K562 (cell line): ENCODE data around the gene TRDMT1. TPM values are rescaled to one million over a fixed set of nuclear protein-coding genes. Genes with fewer than 3 reads are reported as not detected.

Experiments used
- ARID1B ChIP-seq: fragments of 450-650 bp; IDR thresholded peaks from 2 replicates; pipeline ENCODE4 v1.6.1; 2016; ENCODE audit warnings: antibody characterized with exemption, mild to moderate bottlenecking, inconsistent platforms
- BACH1 ChIP-seq: fragments of 200-800 bp; sonication (Bioruptor generic); IDR thresholded peaks from 2 replicates; pipeline ENCODE4 v1.6.1; 2016; ENCODE audit warnings: missing genetic modification characterization, missing compliant biosample characterization
- BHLHE40 ChIP-seq: IDR thresholded peaks from 2 replicates; pipeline ENCODE4 v1.6.1; 2011; ENCODE audit warnings: low read length, improper control_type of control experiment
- CBFA2T3 ChIP-seq: fragments of 450-650 bp; IDR thresholded peaks from 2 replicates; pipeline ENCODE4 v1.6.1; 2017
- KAT8 ChIP-seq: fragments of 450-650 bp; IDR thresholded peaks from 2 replicates; pipeline ENCODE4 v1.6.1; 2016; ENCODE audit warnings: low read depth, mild to moderate bottlenecking
- KLF13 ChIP-seq: fragments of 450-650 bp; IDR thresholded peaks from 2 replicates; pipeline ENCODE4 v1.6.1; 2016; ENCODE audit warnings: missing genetic modification characterization, low read depth, mild to moderate bottlenecking, missing compliant biosample characterization, moderate library complexity, borderline replicate concordance
- MLLT1 ChIP-seq, 2 experiments: fragments of 450-650 bp; IDR thresholded peaks; 2 replicates each; pipeline ENCODE4 v1.6.1; 2016
- MYC ChIP-seq, 2 experiments: fragments of 250-450 bp in 1 of 2; sonication (Bioruptor Pico) in 1 of 2; IDR thresholded peaks; 2 replicates each; pipeline versions ENCODE4 v1.5.1 to v1.6.1; 2012 to 2021; ENCODE audit warnings: low read depth in 2 of 2, borderline replicate concordance in 1 of 2, improper control_type of control experiment in 1 of 2, low read length in 1 of 2, mild to moderate bottlenecking in 1 of 2, moderate library complexity in 1 of 2
- NCOA4 ChIP-seq: fragments of 450-650 bp; IDR thresholded peaks from 2 replicates; pipeline ENCODE4 v1.6.1; 2018; ENCODE audit warnings: mild to moderate bottlenecking; ENCODE audit not compliant: partially characterized antibody
- NFE2L1 ChIP-seq: fragments of 450-650 bp; IDR thresholded peaks from 2 replicates; pipeline ENCODE4 v1.6.1; 2016; ENCODE audit warnings: missing genetic modification characterization, low read depth, mild to moderate bottlenecking, missing compliant biosample characterization, moderate library complexity, borderline replicate concordance
- POLR2H ChIP-seq: IDR thresholded peaks from 2 replicates; pipeline ENCODE4 v1.6.1; 2016; ENCODE audit warnings: missing genetic modification characterization, low read depth, mild to moderate bottlenecking, control low read depth, missing compliant biosample characterization, moderate library complexity
- PPARD ChIP-seq: fragments of 250-450 bp; sonication (Bioruptor Pico); IDR thresholded peaks from 2 replicates; pipeline ENCODE4 v1.8.0; 2022; ENCODE audit warnings: inconsistent platforms, mild to moderate bottlenecking, moderate library complexity
- PRMT5 ChIP-seq: sonication (generic); formaldehyde crosslinking; IDR thresholded peaks from 2 replicates; pipeline ENCODE4 v1.5.0; 2020; ENCODE audit warnings: missing genetic modification reagents
- PTBP1 ChIP-seq: fragments of 200-400 bp; formaldehyde crosslinking; IDR thresholded peaks from 2 replicates; pipeline ENCODE4 v1.6.1; 2017; ENCODE audit warnings: low read depth, low read length
- PYGO2 ChIP-seq: fragments of 450-650 bp; IDR thresholded peaks from 2 replicates; pipeline ENCODE4 v1.6.1; 2016; ENCODE audit warnings: mild to moderate bottlenecking, missing genetic modification characterization, moderate library complexity, missing compliant biosample characterization
- RAD21 ChIP-seq, 2 experiments: fragments of 250-450 bp in 1 of 2; fragments of 450-650 bp in 1 of 2; sonication (Bioruptor Pico) in 1 of 2; formaldehyde crosslinking in 1 of 2; IDR thresholded peaks in 1 of 2; conservative IDR thresholded peaks in 1 of 2; 2 replicates each; pipeline versions ENCODE4 v1.4.0 to v1.8.0; 2020 to 2022; ENCODE audit warnings: mild to moderate bottlenecking in 2 of 2, moderate library complexity in 1 of 2
- RB1 ChIP-seq: fragments of 450-650 bp; IDR thresholded peaks from 2 replicates; pipeline ENCODE4 v1.6.1; 2017; ENCODE audit warnings: low read depth, mild to moderate bottlenecking
- TAL1 ChIP-seq: fragments of 450-650 bp; IDR thresholded peaks from 2 replicates; pipeline ENCODE4 v1.6.1; 2016; ENCODE audit warnings: mild to moderate bottlenecking
- TBL1XR1 ChIP-seq, 2 experiments: IDR thresholded peaks; 2 replicates each; pipeline ENCODE4 v1.6.1; 2012; ENCODE audit warnings: improper control_type of control experiment in 2 of 2, low read length in 2 of 2, mild to moderate bottlenecking in 1 of 2
- TCF7 ChIP-seq: sonication (generic); IDR thresholded peaks from 2 replicates; pipeline ENCODE4 v1.6.1; 2016; ENCODE audit warnings: antibody characterized with exemption, borderline replicate concordance
- ZNF253 ChIP-seq: fragments of 250-450 bp; sonication (Bioruptor Pico); conservative IDR thresholded peaks from 2 replicates; pipeline ENCODE4 v1.6.1; 2021; ENCODE audit warnings: mild to moderate bottlenecking
- polyA plus RNA-seq, 8 experiments: library from polyadenylated mRNA; depleted of rRNA in 4 of 8; stranded (reverse) in 5 of 8; unstranded in 3 of 8; fragments of >200 nt; fragmentation: Nextera tagmentation in 2 of 8; fragmentation: Illumina TruSeq in 1 of 8; extraction: Ambion mirVana in 2 of 8; extraction: Trizol in 1 of 8; gene quantifications; 2 replicates each; pipeline versions ENCODE4 v1.2.1 to v1.2.3, GENCODE V29; 2011 to 2014; ENCODE audit warnings: inconsistent platforms in 1 of 8, missing spikeins in 1 of 8
- total RNA-seq, 7 experiments: library from RNA; depleted of rRNA in 6 of 7; stranded (reverse); fragments of >200 nt in 6 of 7; fragmentation: Illumina TruSeq in 2 of 7; extraction: Trizol in 2 of 7; gene quantifications; 2 replicates each; pipeline versions ENCODE4 v1.2.1 to v1.2.3, GENCODE V29; 2011 to 2021; ENCODE audit warnings: low replicate concordance in 1 of 7
- TF ChIP-seq, protein P1 (sequence below): fragments of 250-450 bp; sonication (Bioruptor Pico); IDR thresholded peaks from 2 replicates; pipeline ENCODE4 v1.4.0; 2020; ENCODE audit warnings: mild to moderate bottlenecking, moderate library complexity
- TF ChIP-seq, protein P2 (sequence below): fragments of 250-450 bp; sonication (Bioruptor Pico); IDR thresholded peaks from 2 replicates; pipeline ENCODE4 v1.9.0; 2021; ENCODE audit warnings: mild to moderate bottlenecking
- TF ChIP-seq, protein P3 (sequence below): fragments of 250-450 bp; sonication (Bioruptor Pico); IDR thresholded peaks from 2 replicates; pipeline ENCODE4 v1.8.0; 2021; ENCODE audit warnings: borderline replicate concordance, mild to moderate bottlenecking, moderate library complexity; ENCODE audit not compliant: poor library complexity, severe bottlenecking

The TRDMT1 gene
- total and polyA plus RNA-seq, 9 of the 15 experiments (the other 6 are each of a cell fraction or from before 2014, with no cell fraction given) = 5.4 to 12.6 (median 9.3) TPM

DNA sequence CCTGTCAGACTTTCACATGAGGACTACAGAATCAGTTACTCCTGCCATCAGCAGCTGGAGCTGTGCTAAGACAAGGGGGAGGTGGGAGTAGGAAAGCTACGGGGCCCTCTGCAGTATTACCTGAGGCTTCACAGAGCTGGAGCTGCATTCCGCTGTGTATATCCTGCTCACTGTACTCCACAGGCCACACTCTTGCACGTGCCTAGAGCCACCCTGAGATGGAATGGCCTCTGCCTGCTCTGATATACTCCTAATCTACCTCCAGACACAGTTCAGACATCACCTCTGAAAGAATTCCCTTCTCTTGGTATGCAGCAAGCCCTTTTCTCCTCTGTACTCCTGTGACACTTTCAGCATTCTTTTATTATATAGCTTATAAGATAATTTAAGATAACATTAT, 34.8 kb downstream of the TRDMT1 start (continued):
- TF ChIP-seq ARID1B = 0 out of 2 replicates have a peak, but pooled peaks have one; percentile 8
- TF ChIP-seq MLLT1 (IDR thresholded peaks at IDR 0.05) = no peak
- no peak for TF ChIP-seq TCF7
- TF ChIP-seq, protein P1, sequence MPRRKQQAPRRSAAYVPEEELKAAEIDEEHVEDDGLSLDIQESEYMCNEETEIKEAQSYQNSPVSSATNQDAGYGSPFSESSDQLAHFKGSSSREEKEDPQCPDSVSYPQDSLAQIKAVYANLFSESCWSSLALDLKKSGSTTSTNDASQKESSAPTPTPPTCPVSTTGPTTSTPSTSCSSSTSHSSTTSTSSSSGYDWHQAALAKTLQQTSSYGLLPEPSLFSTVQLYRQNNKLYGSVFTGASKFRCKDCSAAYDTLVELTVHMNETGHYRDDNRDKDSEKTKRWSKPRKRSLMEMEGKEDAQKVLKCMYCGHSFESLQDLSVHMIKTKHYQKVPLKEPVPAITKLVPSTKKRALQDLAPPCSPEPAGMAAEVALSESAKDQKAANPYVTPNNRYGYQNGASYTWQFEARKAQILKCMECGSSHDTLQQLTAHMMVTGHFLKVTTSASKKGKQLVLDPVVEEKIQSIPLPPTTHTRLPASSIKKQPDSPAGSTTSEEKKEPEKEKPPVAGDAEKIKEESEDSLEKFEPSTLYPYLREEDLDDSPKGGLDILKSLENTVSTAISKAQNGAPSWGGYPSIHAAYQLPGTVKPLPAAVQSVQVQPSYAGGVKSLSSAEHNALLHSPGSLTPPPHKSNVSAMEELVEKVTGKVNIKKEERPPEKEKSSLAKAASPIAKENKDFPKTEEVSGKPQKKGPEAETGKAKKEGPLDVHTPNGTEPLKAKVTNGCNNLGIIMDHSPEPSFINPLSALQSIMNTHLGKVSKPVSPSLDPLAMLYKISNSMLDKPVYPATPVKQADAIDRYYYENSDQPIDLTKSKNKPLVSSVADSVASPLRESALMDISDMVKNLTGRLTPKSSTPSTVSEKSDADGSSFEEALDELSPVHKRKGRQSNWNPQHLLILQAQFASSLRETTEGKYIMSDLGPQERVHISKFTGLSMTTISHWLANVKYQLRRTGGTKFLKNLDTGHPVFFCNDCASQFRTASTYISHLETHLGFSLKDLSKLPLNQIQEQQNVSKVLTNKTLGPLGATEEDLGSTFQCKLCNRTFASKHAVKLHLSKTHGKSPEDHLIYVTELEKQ = no peak
- TF ChIP-seq RAD21 (CRISPR knock-in tag; conservative IDR thresholded peaks at IDR 0.05 in 1 of 2, IDR thresholded peaks at IDR 0.05 in 1 of 2) = 0 out of 4 replicates have a peak, but pooled peaks of 1 of the 2 experiments have one; percentile 15
- TF ChIP-seq TBL1XR1 (IDR thresholded peaks at IDR 0.05; ENCODE audit: low read length in 2 of 2) = no peak
- no peak for TF ChIP-seq PTBP1
- no peak for TF ChIP-seq RB1
- TF ChIP-seq ZNF253 (CRISPR knock-in tag) = no peak
- TF ChIP-seq BHLHE40 = peak; percentile 92
- no peak for TF ChIP-seq NFE2L1
- TF ChIP-seq KLF13 (tag) = no peak
- no peak for TF ChIP-seq PRMT5
- TF ChIP-seq TAL1 = peak; percentile 16; the same call in 1 of the 2 replicates
- TF ChIP-seq CBFA2T3 = peak; percentile 64
- TF ChIP-seq MYC (IDR thresholded peaks at IDR 0.05; ENCODE audit: low read depth, low read length) = no peak
- TF ChIP-seq MYC (CRISPR knock-in tag; IDR thresholded peaks at IDR 0.05; ENCODE audit: borderline replicate concordance, low read depth) = no peak
- no peak for TF ChIP-seq PPARD
- no peak for TF ChIP-seq BACH1
- TF ChIP-seq NCOA4 = no peak
- TF ChIP-seq, protein P2, sequence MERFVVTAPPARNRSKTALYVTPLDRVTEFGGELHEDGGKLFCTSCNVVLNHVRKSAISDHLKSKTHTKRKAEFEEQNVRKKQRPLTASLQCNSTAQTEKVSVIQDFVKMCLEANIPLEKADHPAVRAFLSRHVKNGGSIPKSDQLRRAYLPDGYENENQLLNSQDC (CRISPR knock-in tag) = no peak
- TF ChIP-seq, protein P3, sequence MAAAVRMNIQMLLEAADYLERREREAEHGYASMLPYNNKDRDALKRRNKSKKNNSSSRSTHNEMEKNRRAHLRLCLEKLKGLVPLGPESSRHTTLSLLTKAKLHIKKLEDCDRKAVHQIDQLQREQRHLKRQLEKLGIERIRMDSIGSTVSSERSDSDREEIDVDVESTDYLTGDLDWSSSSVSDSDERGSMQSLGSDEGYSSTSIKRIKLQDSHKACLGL = no peak
- no peak for TF ChIP-seq POLR2H (tag)
- no peak for TF ChIP-seq KAT8
- no peak for TF ChIP-seq PYGO2 (tag)
